Measurements from ENCODE around the gene TMEM59. TPM values are rescaled to one million over a fixed set of nuclear protein-coding genes. Genes with fewer than 3 reads are reported as not detected.

The TMEM59 gene
- total and polyA plus RNA-seq, 2 of the 8 experiments (the other 6 are each of a cell fraction or from before 2014, with no cell fraction given), result 116 to 139 TPM

DNA sequence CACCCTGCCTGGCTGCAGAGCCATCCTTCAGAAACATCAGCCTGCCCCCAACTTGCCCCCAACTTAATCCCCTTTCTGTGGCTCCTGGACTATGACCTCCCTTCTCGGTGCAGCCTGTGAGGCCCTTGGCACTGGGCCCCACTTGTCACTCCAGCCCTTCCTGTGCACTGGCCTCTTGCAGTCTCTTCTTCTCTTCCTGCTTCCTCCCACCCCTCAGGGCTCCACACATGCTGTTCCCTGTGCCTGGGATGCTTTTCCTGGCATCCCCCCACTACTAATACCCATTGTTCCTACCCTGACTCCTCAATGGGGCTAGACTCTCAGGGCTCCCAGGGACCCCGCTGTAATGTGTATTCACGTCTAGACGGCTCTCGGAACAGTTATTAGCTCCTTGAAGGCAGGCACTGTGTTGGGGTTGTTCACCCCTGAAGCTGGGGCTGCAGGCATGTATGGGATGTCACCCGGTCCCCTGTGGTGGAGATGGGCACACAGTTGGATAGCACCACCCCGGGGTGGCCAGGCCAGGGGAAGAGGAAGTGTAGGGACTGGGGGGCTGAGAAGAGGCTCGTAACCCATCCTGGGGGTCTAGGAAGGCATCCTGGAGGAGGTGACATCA lies 39.5 kb downstream of the TMEM59 start:
- H4K91ac ChIP-seq (replicated peaks; ENCODE audit: insufficient read length, low read length), result no peak overlapping the region
- no peaks in the 10 kb centered on the region for H3K36me3 ChIP-seq (ENCODE audit: control insufficient read depth in 2 of 4, insufficient read depth in 4 of 4, low read length in 3 of 4)
- no peak overlapping the region for H2BK5ac ChIP-seq (ENCODE audit: low read depth, low read length)
- H3K23me2 ChIP-seq (ENCODE audit: low read depth, low read length), result no peaks in the 10 kb centered on the region
- DNase-seq (ENCODE audit: low read depth in 1 of 2, low spot score in 2 of 2) (peak in 1 of 2 experiments; percentile 43), FAIRE-seq (no peak)
- H4K20me1 ChIP-seq (replicated peaks in 1 of 2; ENCODE audit: control insufficient read depth in 1 of 2, insufficient read depth in 2 of 2, low read length in 2 of 2), result no peaks in the 10 kb centered on the region
- ChIA-PET CTCF (ENCODE audit: partially characterized antibody) (interaction anchor here (1.3 kb wide), 1 partner anchor 34 kb away, joined by 5 read pairs; no protein-coding TSS in a partner anchor), POLR2A (ENCODE audit: partially characterized antibody) (no interaction called here)
- H3K4me2 ChIP-seq (ENCODE audit: insufficient read depth in 1 of 2, low read depth in 2 of 2, low read length in 2 of 2), result no peak overlapping the region
- H3K56ac ChIP-seq (replicated peaks; ENCODE audit: insufficient read length, low read depth, low read length), result no peak overlapping the region
- no peak overlapping the region for H4K5ac ChIP-seq (ENCODE audit: insufficient read length, low read depth, low read length)
- H3K4ac ChIP-seq (replicated peaks; ENCODE audit: insufficient read length, low read depth, low read length), result no peak overlapping the region
- no peak overlapping the region for H3K4me3 ChIP-seq (ENCODE audit: extremely low read depth in 1 of 4, insufficient read depth in 2 of 4, low read depth in 3 of 4, low read length in 4 of 4)
- no peak overlapping the region for H3K23ac ChIP-seq (ENCODE audit: insufficient read length)
- H3K27me3 ChIP-seq (replicated peaks in 1 of 4; ENCODE audit: control insufficient read depth in 3 of 4, extremely low read depth in 1 of 4, insufficient read depth in 3 of 4, low read length in 3 of 4), result no peaks in the 10 kb centered on the region
- TF ChIP-seq SIRT6 (IDR thresholded peaks at IDR 0.05; ENCODE audit: low read length) (no peak), CBX5 (IDR thresholded peaks at IDR 0.05; ENCODE audit: low read depth, low read length) (no peak), SUZ12 (IDR thresholded peaks at IDR 0.05; ENCODE audit: low read length) (no peak), JUN (IDR thresholded peaks at IDR 0.05; ENCODE audit: low read depth, low read length) (no peak)
- TF ChIP-seq, protein P1, sequence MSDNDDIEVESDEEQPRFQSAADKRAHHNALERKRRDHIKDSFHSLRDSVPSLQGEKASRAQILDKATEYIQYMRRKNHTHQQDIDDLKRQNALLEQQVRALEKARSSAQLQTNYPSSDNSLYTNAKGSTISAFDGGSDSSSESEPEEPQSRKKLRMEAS (IDR thresholded peaks at IDR 0.05), result no peak
- H3K9me3 ChIP-seq (ENCODE audit: insufficient read depth in 2 of 2, low read depth in 1 of 2, low read length in 1 of 2), result no peaks in the 10 kb centered on the region
- no peak overlapping the region for H3K18ac ChIP-seq (ENCODE audit: extremely low read depth, low read length)
- no peak overlapping the region for H3K9ac ChIP-seq (replicated peaks in 1 of 4; ENCODE audit: extremely low read depth in 1 of 4, low read depth in 3 of 4, low read length in 3 of 4)
- no peak overlapping the region for H2AK5ac ChIP-seq (ENCODE audit: low read depth, low read length)
- no peak overlapping the region for H2BK20ac ChIP-seq (ENCODE audit: low read length)
- peak overlapping the region; percentile 41; the same call in 1 of the 2 replicates for H4K8ac ChIP-seq (ENCODE audit: extremely low read depth, insufficient read depth, low read length)
- 94% methylated on average over 8 of the region's 8 CpGs; no CpG with 5 or more reads in 1 of the 2 experiments for WGBS, 2 experiments (ENCODE audit: extremely low coverage in 1 of 2, insufficient coverage in 1 of 2, insufficient read length in 1 of 2, insufficient replicate concordance in 2 of 2, low coverage in 1 of 2, low lambda C conversion rate in 2 of 2, missing lambda C conversion rate in 1 of 2)
- H3K4me1 ChIP-seq (replicated peaks in 1 of 4; ENCODE audit: control insufficient read depth in 3 of 4, insufficient read depth in 4 of 4, low read length in 3 of 4), result peaks cover 0 to 3% (median 0%) of the 10 kb centered on the region in 4 experiments; a peak in 1 of 7 replicates
- H2BK120ac ChIP-seq (replicated peaks; ENCODE audit: low read depth, low read length), result no peak overlapping the region
- no peak overlapping the region for H2BK15ac ChIP-seq (ENCODE audit: low read length)
- no peak overlapping the region for H2BK12ac ChIP-seq (ENCODE audit: low read depth, low read length)
- H3K79me2 ChIP-seq (ENCODE audit: control insufficient read depth in 1 of 2, insufficient read depth in 2 of 2, low read length in 2 of 2), result no peaks in the 10 kb centered on the region
- H2AFZ ChIP-seq (ENCODE audit: low read length), result no peak overlapping the region
- H3K27ac ChIP-seq (ENCODE audit: low read depth, low read length), result no peak overlapping the region
- no peak overlapping the region for H3K14ac ChIP-seq (ENCODE audit: insufficient read length)
- H3K79me1 ChIP-seq (ENCODE audit: low read depth, low read length), result no peaks in the 10 kb centered on the region
